Sciatic nerve (tissue), 2 donors: ENCODE measurements around the gene ZNF708. TPM values are rescaled to one million over a fixed set of nuclear protein-coding genes. Genes with fewer than 3 reads are reported as not detected.
"Not testable (repeated sequence)": the region's sequence is repeated elsewhere in the genome, so short reads cannot be mapped to it uniquely, and the experiment has no call there.

Source experiments
- ATAC-seq: fragments of 200-7000 bp; cut with Tn5 transposase; one replicate; pipeline ENCODE4 v1.9.1; 2020; ENCODE audit warnings: mild to moderate bottlenecking, moderate library complexity
- DNase-seq: peaks from one replicate; pipeline ENCODE4 v3.0.0-alpha.2; 2020; ENCODE audit warnings: low spot score
- intact Hi-C: fragments of 100-400 bp; cut with DNase I; formaldehyde crosslinking; loops from one replicate; pipeline ENCODE4 v1.14.2; 2022
- total RNA-seq: library from RNA; stranded (reverse); fragmentation: NEBNext Ultra II Directional; extraction: Animal tissue kit (Norgen Biotek cat#: 25700); gene quantifications from one replicate; pipeline ENCODE4 v1.2.1, GENCODE V29; 2021
- donor health status: DM: no; HTN: no; CAD: no.
- donor health status: DM: no; HTN: no; CAD: no.

Gene ZNF708
- 24.1 TPM for total RNA-seq

DNA sequence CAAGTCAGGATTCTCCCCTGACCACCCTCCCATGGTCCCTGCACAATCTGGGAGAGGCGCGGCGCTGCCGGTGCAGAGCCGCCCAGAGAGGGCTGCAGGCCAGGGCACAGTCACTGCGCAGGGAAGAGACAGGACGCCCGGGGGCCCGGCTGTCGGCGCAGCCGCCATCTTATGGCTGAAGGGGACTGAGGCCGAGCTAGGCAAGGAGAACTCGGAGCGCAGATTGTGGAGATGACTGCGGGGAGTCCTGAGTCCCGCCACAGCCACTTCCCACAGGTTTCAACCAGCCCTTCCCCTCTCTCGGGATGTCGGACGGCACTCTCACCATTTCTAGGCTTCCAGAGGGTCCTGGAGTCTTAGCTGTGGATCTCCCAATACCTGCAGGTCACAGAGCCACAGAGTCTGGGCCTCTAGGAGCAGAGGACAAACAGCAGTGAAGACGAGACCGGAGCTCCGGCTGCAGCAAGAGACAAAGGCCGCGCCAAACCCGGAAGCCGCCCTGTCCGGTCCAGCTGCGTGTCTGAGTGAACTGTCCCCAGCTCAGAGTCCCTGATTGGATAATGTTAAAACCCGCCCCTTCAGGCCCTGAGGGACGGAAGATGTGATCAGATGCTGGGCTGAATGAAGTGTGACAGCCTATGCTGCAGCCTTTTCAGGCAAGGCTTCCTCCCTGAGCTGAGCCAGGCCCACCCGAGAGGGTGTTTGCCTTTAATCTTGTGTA, at the start of gene ZNF708:
Gene ZNF708, minus strand, starts transcription at position 526 of the 721 bp plus-strand sequence. Its CDS starts 198 bp downstream, at position 328.
- DNase-seq (peak; percentile 90), ATAC-seq (peak; percentile 100)
- intact Hi-C loops, result no loop called here

DNA sequence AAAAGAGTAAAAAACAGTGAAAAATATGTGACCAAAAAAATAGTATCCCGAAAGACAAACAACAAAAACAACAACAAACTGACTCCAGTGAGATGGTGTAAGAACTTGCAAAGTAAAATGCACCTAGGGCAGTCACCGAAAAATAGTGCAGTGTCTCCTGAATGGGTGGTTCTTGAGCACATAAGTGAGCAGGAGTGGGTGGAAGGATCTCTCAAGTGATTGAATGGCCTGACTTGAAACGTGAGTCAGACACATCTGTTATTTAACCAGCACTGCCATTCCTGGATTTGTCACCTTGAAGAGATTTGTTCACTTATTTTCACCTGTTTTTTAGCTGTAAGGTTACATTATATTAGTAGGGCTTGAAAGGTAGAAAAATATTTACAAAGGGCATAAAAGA, 33.1 kb upstream of the ZNF708 start:
- intact Hi-C loops, result no loop called here

GRCh38 chr19:21358768-21359451, 29.7 kb upstream of the ZNF708 start, which contains the start of gene ZNF738:
ZNF738 (plus strand) TSS chr19:21359000; CDS start chr19:21359141, 141 bp downstream.
- DNase-seq (peak; percentile 94), ATAC-seq (peak; percentile 100)
- intact Hi-C loops, result no loop called here

More for the DNA sequence above, 33.1 kb upstream of the ZNF708 start:
- DNase-seq (no peak), ATAC-seq (no peak)

- ATAC-seq (no peak), DNase-seq (no peak)
- intact Hi-C loops, result no loop called here
These were observed 23.6 kb upstream of the ZNF708 start for GRCh38 chr19:21352830-21353229.

DNA sequence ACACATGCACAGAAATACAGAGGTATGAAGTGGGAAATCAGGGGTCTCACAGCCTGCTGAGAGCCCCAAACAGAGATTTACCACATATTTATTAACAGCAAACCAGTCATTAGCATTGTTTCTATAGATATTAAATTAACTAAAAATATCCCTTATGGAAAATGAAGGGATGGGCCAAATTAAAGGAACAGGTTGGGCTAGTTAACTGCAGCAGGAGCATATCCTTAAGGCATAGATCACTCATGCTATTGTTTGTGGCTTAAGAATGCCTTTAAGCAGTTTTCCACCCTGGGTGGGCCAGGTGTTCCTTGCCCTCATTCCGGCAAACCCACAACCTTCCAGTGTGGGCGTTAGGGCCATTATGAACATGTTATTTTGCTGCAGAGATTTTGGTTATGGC, 15.6 kb upstream of the ZNF708 start:
- ATAC-seq, intact Hi-C loops: not testable (repeated sequence)

GRCh38 chr19:21335721-21336120, 6.5 kb upstream of the ZNF708 start:
- intact Hi-C loops, result no loop called here
- no peak for DNase-seq
- ATAC-seq, result no peak

More for the DNA sequence above, 15.6 kb upstream of the ZNF708 start:
- DNase-seq, result not testable (repeated sequence)

DNA sequence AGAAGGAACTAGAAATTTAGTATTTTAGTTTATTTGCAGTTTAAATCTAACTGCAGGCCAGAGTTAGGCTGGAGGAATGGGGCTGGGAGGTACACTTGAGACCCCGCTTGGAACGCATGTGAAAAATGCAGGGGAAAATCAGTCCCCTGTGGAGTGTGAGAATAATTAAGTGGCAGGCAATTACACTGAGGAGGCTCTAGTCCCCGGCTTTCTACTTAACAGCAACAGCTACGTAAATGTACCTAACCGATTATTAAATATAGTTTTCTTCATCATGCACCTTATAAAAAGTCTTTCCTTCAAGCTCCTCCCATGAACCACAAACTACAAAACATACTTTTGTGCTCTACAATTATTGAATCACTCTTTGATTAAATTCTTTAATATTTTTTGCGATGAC, 804 bp downstream of the ZNF708 start:
- intact Hi-C loops, result no loop called here
- no peak for ATAC-seq
- DNase-seq, result no peak

DNA sequence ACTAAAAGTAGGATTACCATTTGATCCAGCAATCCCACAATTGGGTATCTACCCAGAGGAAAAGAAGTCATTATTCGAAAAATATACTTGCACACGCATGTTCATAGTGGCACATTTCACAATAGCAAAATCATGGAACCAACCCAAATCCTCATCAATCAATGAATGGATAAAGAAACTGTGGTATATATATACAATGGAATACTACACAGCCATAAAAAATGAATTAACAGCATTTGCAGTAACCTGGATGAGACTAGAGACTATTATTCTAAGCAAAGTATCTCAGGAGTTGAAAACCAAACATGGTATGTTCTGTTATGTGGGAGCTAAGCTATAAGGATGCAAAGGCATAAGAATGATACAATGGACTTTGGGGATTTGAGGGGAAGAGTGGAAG, 3.0 kb downstream of the ZNF708 start:
- DNase-seq, result no peak
- intact Hi-C loops, result no loop called here
- no peak for ATAC-seq

DNA sequence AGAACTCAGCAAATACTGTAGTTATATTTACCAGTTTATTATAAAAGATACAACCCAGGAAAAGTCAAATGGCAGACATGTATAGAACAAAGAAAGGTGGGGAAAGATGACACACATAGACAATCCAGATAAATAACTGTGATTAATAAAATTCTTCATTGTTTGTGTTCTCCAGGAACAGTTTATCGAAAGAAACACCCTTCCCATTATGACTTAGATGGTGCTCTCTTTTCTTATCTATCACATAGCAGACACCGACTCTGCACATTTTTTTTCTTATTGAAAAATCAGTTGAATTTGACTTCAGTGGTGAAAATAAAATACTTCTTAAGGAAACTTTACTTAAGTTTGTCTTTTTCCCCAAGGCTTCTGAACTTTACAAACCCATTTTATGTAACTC, 6.2 kb downstream of the ZNF708 start:
- ATAC-seq (no peak), DNase-seq (no peak)
- intact Hi-C loops, result no loop called here

DNA sequence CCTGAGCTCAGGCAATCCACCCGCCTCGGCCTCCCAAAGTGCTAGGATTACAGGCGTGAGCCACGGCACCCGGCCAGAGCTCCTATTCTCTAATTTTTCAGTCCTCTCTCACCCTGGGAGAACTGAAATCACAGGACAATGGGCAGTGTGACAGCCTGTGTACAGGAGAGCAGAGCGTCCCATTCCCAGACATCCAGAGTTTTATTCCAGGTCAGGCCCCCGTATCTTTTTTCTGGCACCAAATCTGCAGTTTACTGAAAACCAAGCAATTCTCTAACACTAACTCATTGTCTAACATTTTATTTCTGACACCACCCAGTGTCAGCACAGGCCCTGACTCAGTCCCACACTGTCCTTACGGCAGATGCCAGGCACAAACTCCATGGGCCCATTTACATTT, 6.7 kb downstream of the ZNF708 start:
- intact Hi-C loops, result no loop called here
- DNase-seq (peak; percentile 66), ATAC-seq (peak; percentile 98)

DNA sequence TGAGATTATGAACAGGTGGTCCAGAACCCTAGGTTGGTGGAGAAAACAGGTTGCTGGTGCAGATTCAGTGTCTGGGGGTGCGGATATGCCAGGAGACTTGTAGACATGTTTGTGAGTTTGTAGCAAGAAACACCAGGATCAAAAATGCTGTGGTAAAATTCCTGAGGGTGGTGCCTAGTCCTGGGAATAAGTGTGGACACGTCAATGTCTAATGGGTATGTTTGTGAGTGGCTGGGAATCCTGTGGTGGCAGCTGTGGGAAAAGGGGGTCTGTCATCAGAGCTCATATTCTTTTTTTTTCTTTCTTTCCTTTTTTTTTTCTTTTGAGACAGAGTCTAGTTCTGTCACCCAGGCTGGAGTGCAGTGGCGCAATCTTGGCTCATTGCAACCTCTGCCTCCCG, 7.2 kb downstream of the ZNF708 start:
- no peak for DNase-seq
- intact Hi-C loops, result no loop called here
- peak; percentile 7 for ATAC-seq

DNA sequence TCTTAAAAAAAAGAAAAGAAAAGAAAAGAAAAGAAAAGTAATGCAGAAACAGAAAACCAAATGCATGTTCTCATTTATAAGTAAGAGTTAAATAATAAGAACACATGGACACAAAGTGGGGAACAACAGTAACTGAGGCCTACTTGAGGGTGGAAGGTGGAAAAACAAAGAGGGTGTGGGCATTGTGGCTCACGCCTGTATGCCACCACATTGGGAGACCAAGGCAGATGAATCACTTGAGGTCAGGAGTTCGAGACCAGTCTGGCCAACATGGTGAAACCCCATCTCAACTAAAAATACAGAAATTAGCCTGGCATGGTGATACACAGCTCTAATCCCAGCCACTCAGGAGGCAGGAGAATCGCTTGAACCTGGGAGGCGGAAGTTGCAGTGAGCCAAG, 8.1 kb downstream of the ZNF708 start:
- no peak for ATAC-seq
- intact Hi-C loops, result no loop called here
- no peak for DNase-seq

- intact Hi-C loops, result no loop called here
- DNase-seq (no peak), ATAC-seq (no peak)
These were observed 11.4 kb downstream of the ZNF708 start for GRCh38 chr19:21317821-21318220.

- DNase-seq, result no peak
- intact Hi-C loops, result no loop called here
- no peak for ATAC-seq
These were observed 14.5 kb downstream of the ZNF708 start for GRCh38 chr19:21314676-21315075.

- ATAC-seq, intact Hi-C loops: not testable (repeated sequence)
These were observed 16.4 kb downstream of the ZNF708 start for GRCh38 chr19:21312807-21313206.

GRCh38 chr19:21308773-21309172, 20.4 kb downstream of the ZNF708 start:
- intact Hi-C loops, result no loop called here
- DNase-seq (no peak), ATAC-seq (no peak)

More at GRCh38 chr19:21312807-21313206, 16.4 kb downstream of the ZNF708 start:
- not testable (repeated sequence) for DNase-seq

GRCh38 chr19:21306881-21307479, 22.2 kb downstream of the ZNF708 start:
- intact Hi-C loops, ATAC-seq: not testable (repeated sequence)

DNA sequence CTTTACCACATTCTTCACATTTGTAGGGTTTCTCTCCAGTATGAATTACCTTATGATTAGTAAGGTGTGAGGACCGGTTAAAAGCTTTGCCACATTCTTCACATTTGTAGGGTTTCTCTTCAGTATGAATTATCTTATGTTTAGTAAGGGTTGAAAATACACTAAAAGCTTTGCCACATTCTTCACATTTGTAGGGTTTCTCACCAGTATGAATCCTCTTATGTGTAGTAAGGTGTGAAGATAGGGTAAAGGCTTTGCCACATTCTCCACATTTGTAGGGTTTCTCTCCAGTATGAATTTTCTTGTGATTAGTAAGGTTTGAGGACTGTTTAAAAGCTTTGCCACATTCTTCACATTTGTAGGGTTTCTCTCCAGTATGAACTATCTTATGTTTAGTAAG, 35.4 kb downstream of the ZNF708 start:
- DNase-seq, ATAC-seq, intact Hi-C loops: not testable (repeated sequence)

More at GRCh38 chr19:21306881-21307479, 22.2 kb downstream of the ZNF708 start:
- not testable (repeated sequence) for DNase-seq

DNA sequence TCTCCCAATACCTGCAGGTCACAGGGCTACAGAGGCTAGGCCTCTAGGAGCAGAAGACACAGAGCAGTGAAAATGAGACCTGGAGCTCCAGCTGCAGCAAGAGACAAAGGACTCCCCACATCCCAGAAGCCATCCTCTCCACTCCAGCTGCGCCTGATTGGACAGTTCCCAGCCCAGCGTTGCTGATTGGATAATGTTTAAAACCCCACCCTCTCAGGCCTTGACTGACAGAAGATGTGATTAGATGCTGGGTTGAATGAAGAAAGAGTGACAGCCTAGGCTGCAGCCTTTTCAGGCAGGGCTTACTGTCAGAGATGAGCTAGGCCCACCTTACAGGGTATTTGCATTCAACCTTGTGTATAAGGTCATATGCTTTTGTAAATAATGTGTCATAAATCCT, 59.4 kb downstream of the ZNF708 start:
- DNase-seq, result no peak
- no peak for ATAC-seq
- intact Hi-C loops, result no loop called here

GRCh38 chr19:21264891-21265290, 64.3 kb downstream of the ZNF708 start:
- DNase-seq (no peak), ATAC-seq (no peak)
- intact Hi-C loops, result no loop called here
